ENCODE data around the gene MNX1. TPM values are rescaled to one million over a fixed set of nuclear protein-coding genes. Genes with fewer than 3 reads are reported as not detected.

Gene MNX1
- total and polyA plus RNA-seq, 9 donors = not detected

GRCh38 chr7:157005456-157006204 lies 4.8 kb downstream of the MNX1 start:
- TF ChIP-seq EP300 (IDR thresholded peaks at IDR 0.05) (no peak), POLR2A (IDR thresholded peaks at IDR 0.05) (no peak), CTCF (IDR thresholded peaks at IDR 0.05) (no peak)
- peaks cover 5% of the 10 kb centered on the region for H3K27me3 ChIP-seq
- H3K9me3 ChIP-seq = no peaks in the 10 kb centered on the region
- peaks cover 8% of the 10 kb centered on the region for H3K4me1 ChIP-seq (ENCODE audit: insufficient read depth)
- no peak overlapping the region for H3K27ac ChIP-seq
- H3K4me3 ChIP-seq = no peak overlapping the region
- 1 to 3% (median 2%) methylated on average over 44 to 77 of the region's 77 CpGs for WGBS, 3 donors
- no peak for DNase-seq
- H3K36me3 ChIP-seq = no peaks in the 10 kb centered on the region
- intact Hi-C loops (cut with DNase I) = no loop called here

GRCh38 chr7:157004521-157005455 lies 5.7 kb downstream of the MNX1 start:
- Histone ChIP-seq H3K9me3 (no peaks in the 10 kb centered on the region), H3K27me3 (peaks cover 5% of the 10 kb centered on the region), H3K4me3 (no peak overlapping the region), H3K4me1 (ENCODE audit: insufficient read depth) (peaks cover 7% of the 10 kb centered on the region), H3K27ac (no peak overlapping the region), H3K36me3 (no peaks in the 10 kb centered on the region)
- 4 to 5% (median 5%) methylated on average over 52 to 56 of the region's 56 CpGs for WGBS, 3 donors
- intact Hi-C loops (cut with DNase I) = no loop called here
- TF ChIP-seq EP300 (IDR thresholded peaks at IDR 0.05) (no peak), CTCF (IDR thresholded peaks at IDR 0.05) (no peak), POLR2A (IDR thresholded peaks at IDR 0.05) (no peak)
- no peak for DNase-seq

GRCh38 chr7:157003756-157004520 lies 6.5 kb downstream of the MNX1 start:
- Histone ChIP-seq H3K4me3 (no peak overlapping the region), H3K27ac (no peak overlapping the region), H3K27me3 (peaks cover 5% of the 10 kb centered on the region), H3K9me3 (no peaks in the 10 kb centered on the region), H3K36me3 (no peaks in the 10 kb centered on the region), H3K4me1 (ENCODE audit: insufficient read depth) (peaks cover 8% of the 10 kb centered on the region)
- WGBS, 3 donors = 2 to 3% (median 2%) methylated on average over 56 to 60 of the region's 60 CpGs
- intact Hi-C loops (cut with DNase I) = no loop called here
- DNase-seq = no peak
- no peak for TF ChIP-seq EP300 (IDR thresholded peaks at IDR 0.05)
- TF ChIP-seq CTCF (IDR thresholded peaks at IDR 0.05) = no peak
- TF ChIP-seq POLR2A (IDR thresholded peaks at IDR 0.05) = no peak

GRCh38 chr7:157003445-157003755 lies 7.1 kb downstream of the MNX1 start:
- H3K27me3 ChIP-seq = peaks cover 5% of the 10 kb centered on the region
- H3K9me3 ChIP-seq = no peaks in the 10 kb centered on the region
- DNase-seq = no peak
- intact Hi-C loops (cut with DNase I) = no loop called here
- WGBS, 3 donors = 7 to 20% (median 9%) methylated on average over 6 of the region's 6 CpGs
- H3K4me3 ChIP-seq = no peak overlapping the region
- TF ChIP-seq EP300 (IDR thresholded peaks at IDR 0.05) (no peak), CTCF (IDR thresholded peaks at IDR 0.05) (no peak)
- H3K36me3 ChIP-seq = no peaks in the 10 kb centered on the region
- H3K27ac ChIP-seq = no peak overlapping the region
- peaks cover 8% of the 10 kb centered on the region for H3K4me1 ChIP-seq (ENCODE audit: insufficient read depth)
